Tibial nerve (tissue), 4 donors: ENCODE measurements around the gene TMEM82. TPM values are rescaled to one million over a fixed set of nuclear protein-coding genes. Genes with fewer than 3 reads are reported as not detected.

Experiments used
- DNase-seq, 2 donors: peaks; one replicate each; pipeline ENCODE4 v3.0.0-alpha.2; 2019; ENCODE audit warnings: low spot score in 2 of 2
- H3K27ac ChIP-seq, 4 donors: fragments of 200-600 bp; sonication (generic) in 3 of 4; one replicate each; pipeline ENCODE4 v1.5.1; 2017 to 2019; ENCODE audit warnings: mild to moderate bottlenecking in 1 of 4
- H3K27me3 ChIP-seq, 2 donors: fragments of 200-600 bp; sonication (generic) in 1 of 2; one replicate each; pipeline versions ENCODE4 v1.5.1 to v1.6.0; 2017 to 2019
- H3K36me3 ChIP-seq, 3 donors: fragments of 200-600 bp; sonication (generic); one replicate each; pipeline ENCODE4 v1.5.1; 2018 to 2019
- H3K4me1 ChIP-seq, 4 donors: fragments of 200-600 bp; sonication (generic) in 3 of 4; one replicate each; pipeline ENCODE4 v1.5.1; 2017 to 2019
- H3K4me3 ChIP-seq, 4 donors: fragments of 200-600 bp; sonication (generic) in 3 of 4; one replicate each; pipeline ENCODE4 v1.5.1; 2017 to 2019; ENCODE audit warnings: mild to moderate bottlenecking in 1 of 4, moderate library complexity in 1 of 4
- H3K9me3 ChIP-seq, 4 donors: fragments of 200-600 bp; sonication (generic) in 3 of 4; one replicate each; pipeline ENCODE4 v1.5.1; 2017 to 2019
- EP300 ChIP-seq, 2 donors: sonication (generic); formaldehyde crosslinking; IDR thresholded peaks; one replicate each; pipeline ENCODE4 v1.6.1; 2017; ENCODE audit warnings: antibody characterized with exemption in 2 of 2, mild to moderate bottlenecking in 1 of 2
- POLR2A ChIP-seq, 2 donors: fragments of 450-650 bp; IDR thresholded peaks; one replicate each; pipeline ENCODE4 v1.6.1; 2017; ENCODE audit warnings: antibody characterized with exemption in 2 of 2, mild to moderate bottlenecking in 2 of 2, moderate library complexity in 2 of 2
- WGBS, 2 donors: methylation state at CpG; one replicate each; pipeline ENCODE4 v1.1.5; 2018; 5-methylcytosine and 5-hydroxymethylcytosine counted together
- total RNA-seq, 4 donors: library from RNA; depleted of rRNA; stranded (reverse); fragments of >200 nt; gene quantifications; one replicate each; pipeline ENCODE4 v1.1.0, GENCODE V29; 2016
- TF ChIP-seq, protein P1 (sequence below), 5 experiments: fragments of 200-600 bp in 3 of 5; fragments of 450-650 bp in 2 of 5; sonication (generic) in 3 of 5; IDR thresholded peaks; one replicate each; pipeline ENCODE4 v1.5.1; 2016 to 2019; ENCODE audit warnings: antibody characterized with exemption in 5 of 5, mild to moderate bottlenecking in 3 of 5, moderate library complexity in 2 of 5

The TMEM82 gene
- total RNA-seq, 4 donors from 2014 or later: not detected

DNA sequence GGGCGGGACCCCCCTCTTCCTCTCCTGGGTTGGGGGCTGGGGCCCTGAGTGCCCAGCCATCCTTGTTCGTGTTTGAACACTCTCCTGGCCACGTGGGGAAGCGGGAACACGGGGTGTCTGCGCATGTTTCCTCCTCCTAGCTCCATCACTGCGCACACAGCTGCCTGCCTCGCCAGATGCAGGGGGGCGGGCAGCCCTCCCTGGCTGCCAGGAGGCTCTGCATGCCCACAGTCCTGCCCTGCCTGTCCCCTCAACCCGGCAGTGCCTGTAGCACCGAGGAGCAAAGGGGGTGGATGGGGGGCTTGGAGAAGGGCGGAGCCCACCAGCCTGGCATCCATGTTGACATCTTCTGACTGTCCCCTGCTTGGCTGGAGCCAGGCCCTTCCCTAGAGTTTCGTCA lies 8.0 kb upstream of the TMEM82 start:
- no peak for DNase-seq
- TF ChIP-seq EP300 (IDR thresholded peaks at IDR 0.05) (no peak), POLR2A (IDR thresholded peaks at IDR 0.05) (no peak)
- TF ChIP-seq, protein P1, sequence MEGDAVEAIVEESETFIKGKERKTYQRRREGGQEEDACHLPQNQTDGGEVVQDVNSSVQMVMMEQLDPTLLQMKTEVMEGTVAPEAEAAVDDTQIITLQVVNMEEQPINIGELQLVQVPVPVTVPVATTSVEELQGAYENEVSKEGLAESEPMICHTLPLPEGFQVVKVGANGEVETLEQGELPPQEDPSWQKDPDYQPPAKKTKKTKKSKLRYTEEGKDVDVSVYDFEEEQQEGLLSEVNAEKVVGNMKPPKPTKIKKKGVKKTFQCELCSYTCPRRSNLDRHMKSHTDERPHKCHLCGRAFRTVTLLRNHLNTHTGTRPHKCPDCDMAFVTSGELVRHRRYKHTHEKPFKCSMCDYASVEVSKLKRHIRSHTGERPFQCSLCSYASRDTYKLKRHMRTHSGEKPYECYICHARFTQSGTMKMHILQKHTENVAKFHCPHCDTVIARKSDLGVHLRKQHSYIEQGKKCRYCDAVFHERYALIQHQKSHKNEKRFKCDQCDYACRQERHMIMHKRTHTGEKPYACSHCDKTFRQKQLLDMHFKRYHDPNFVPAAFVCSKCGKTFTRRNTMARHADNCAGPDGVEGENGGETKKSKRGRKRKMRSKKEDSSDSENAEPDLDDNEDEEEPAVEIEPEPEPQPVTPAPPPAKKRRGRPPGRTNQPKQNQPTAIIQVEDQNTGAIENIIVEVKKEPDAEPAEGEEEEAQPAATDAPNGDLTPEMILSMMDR (IDR thresholded peaks at IDR 0.05): no peak
- H3K4me1 ChIP-seq: peaks cover 0 to 35% (median 13%) of the 10 kb centered on the region in 4 donors
- H3K36me3 ChIP-seq: peaks cover 0 to 83% (median 30%) of the 10 kb centered on the region in 3 donors
- 81 to 82% methylated on average over 12 to 13 of the region's 13 CpGs for WGBS, 2 donors
- H3K27ac ChIP-seq: peak overlapping the region in 1 of 4 donors; percentile 82
- H3K27me3 ChIP-seq: no peaks in the 10 kb centered on the region
- H3K4me3 ChIP-seq: no peak overlapping the region
- no peaks in the 10 kb centered on the region for H3K9me3 ChIP-seq

GRCh38 chr1:15734901-15735300 lies 7.4 kb upstream of the TMEM82 start:
- 72 to 77% methylated on average over 14 to 17 of the region's 17 CpGs for WGBS, 2 donors
- Histone ChIP-seq H3K27ac (peak overlapping the region in 3 of 4 donors; percentile 71 to 82 (median 78)), H3K4me3 (no peak overlapping the region), H3K27me3 (no peaks in the 10 kb centered on the region), H3K9me3 (no peaks in the 10 kb centered on the region), H3K4me1 (peaks cover 0 to 35% (median 13%) of the 10 kb centered on the region in 4 donors), H3K36me3 (peaks cover 0 to 83% (median 26%) of the 10 kb centered on the region in 3 donors)
- DNase-seq: no peak
- TF ChIP-seq, protein P1 (IDR thresholded peaks at IDR 0.05): no peak
- TF ChIP-seq POLR2A (IDR thresholded peaks at IDR 0.05): no peak

GRCh38 chr1:15735304-15736037 lies 6.8 kb upstream of the TMEM82 start:
- TF ChIP-seq, protein P1 (IDR thresholded peaks at IDR 0.05): no peak
- TF ChIP-seq POLR2A (IDR thresholded peaks at IDR 0.05) (no peak), EP300 (IDR thresholded peaks at IDR 0.05) (no peak)
- Histone ChIP-seq H3K4me1 (peaks cover 0 to 35% (median 13%) of the 10 kb centered on the region in 4 donors), H3K4me3 (no peak overlapping the region), H3K9me3 (no peaks in the 10 kb centered on the region), H3K27ac (peak overlapping the region; percentile 71 to 82 (median 76)), H3K27me3 (no peaks in the 10 kb centered on the region), H3K36me3 (peaks cover 0 to 79% (median 26%) of the 10 kb centered on the region in 3 donors)
- no peak for DNase-seq
- WGBS, 2 donors: 84 to 94% methylated on average over 9 to 12 of the region's 12 CpGs

- no peak for DNase-seq
- WGBS, 2 donors: 78 to 82% methylated on average over 16 to 34 of the region's 35 CpGs
- H3K9me3 ChIP-seq: no peaks in the 10 kb centered on the region
- H3K4me3 ChIP-seq: peak within 1 kb of the TSS in 1 of 4 donors; percentile 5
- H3K27me3 ChIP-seq: no peaks in the 10 kb centered on the region
- no peak for TF ChIP-seq POLR2A (IDR thresholded peaks at IDR 0.05)
- TF ChIP-seq EP300 (IDR thresholded peaks at IDR 0.05): peak in 1 of 2 donors; percentile 38
- H3K4me1 ChIP-seq: peaks cover 0 to 40% (median 13%) of the 10 kb centered on the region in 4 donors
- H3K36me3 ChIP-seq: peaks cover 0 to 71% (median 18%) of the 10 kb centered on the region in 3 donors
- H3K27ac ChIP-seq: peak within 1 kb of the TSS; percentile 71 to 82 (median 76)
Measured at GRCh38 chr1:15736038-15736891, 6.0 kb upstream of the TMEM82 start, which contains the start of gene SLC25A34. TSS of gene SLC25A34 (plus strand) at chr1:15736258. CDS start at chr1:15736486, 228 bp downstream.

DNA sequence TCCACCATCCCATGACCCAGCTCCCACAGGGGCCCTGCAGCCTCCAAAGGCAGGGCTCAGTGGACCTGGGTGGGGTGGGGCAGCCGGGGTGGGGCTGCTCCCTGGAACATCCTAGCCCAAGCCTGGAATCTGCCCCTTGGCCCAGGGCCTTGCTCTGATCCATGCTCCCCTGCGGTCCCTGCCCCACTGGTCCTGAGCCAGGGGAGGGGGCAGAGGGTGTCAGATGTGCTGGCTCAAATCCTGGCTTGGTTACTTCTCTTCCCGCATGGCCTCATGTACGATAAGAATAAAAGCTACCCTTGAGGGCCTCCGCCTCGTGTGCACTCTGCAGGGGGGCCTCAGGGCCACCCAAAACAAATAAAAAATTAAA lies 5.4 kb upstream of the TMEM82 start:
- no peak for DNase-seq
- Histone ChIP-seq H3K4me3 (peak overlapping the region in 1 of 4 donors; percentile 5), H3K27ac (peak overlapping the region; percentile 71 to 82 (median 76)), H3K4me1 (peaks cover 0 to 45% (median 14%) of the 10 kb centered on the region in 4 donors), H3K9me3 (no peaks in the 10 kb centered on the region), H3K27me3 (no peaks in the 10 kb centered on the region), H3K36me3 (peaks cover 0 to 65% (median 16%) of the 10 kb centered on the region in 3 donors)
- WGBS, 2 donors: 42 to 48% methylated on average over 5 of the region's 6 CpGs
- peak in 1 of 2 donors; percentile 39 for TF ChIP-seq EP300 (IDR thresholded peaks at IDR 0.05)
- TF ChIP-seq, protein P1 (IDR thresholded peaks at IDR 0.05): no peak
- TF ChIP-seq POLR2A (IDR thresholded peaks at IDR 0.05): no peak
